ENCODE results near the gene PARPBP. TPM values are rescaled to one million over a fixed set of nuclear protein-coding genes. Genes with fewer than 3 reads are reported as not detected.

Gene PARPBP
- polyA plus RNA-seq, 1 of the 3 experiments (the other 2 are of a cell fraction): 3.1 TPM

GRCh38 chr12:102167821-102168604, 48.0 kb downstream of the PARPBP start:
- CTCF ChIA-PET: no interaction called here

More at GRCh38 chr12:102167821-102168604, 48.0 kb downstream of the PARPBP start:
- Histone ChIP-seq H3K27ac (ENCODE audit: low read depth in 2 of 2, low read length in 1 of 2) (peak overlapping the region in 1 of 2 experiments; percentile 14; a peak in 1 of 4 replicates), H4K20me1 (ENCODE audit: insufficient read depth) (no peaks in the 10 kb centered on the region), H3K9me2 (no peaks in the 10 kb centered on the region), H3K9ac (no peak overlapping the region), H3K4me2 (no peak overlapping the region), H3F3A (replicated peaks; ENCODE audit: insufficient read depth) (peaks cover 4% of the 10 kb centered on the region), H3K4me3 (ENCODE audit: low read depth in 2 of 2, low read length in 1 of 2) (no peak overlapping the region), H3K36me3 (replicated peaks in 1 of 2; ENCODE audit: control insufficient read depth in 1 of 2, insufficient read depth in 2 of 2, low read length in 1 of 2) (peaks cover 5 to 6% of the 10 kb centered on the region in 2 experiments), H3K4me1 (ENCODE audit: control insufficient read depth in 1 of 2, insufficient read depth in 2 of 2, low read depth in 1 of 2, low read length in 1 of 2) (0 out of 4 replicates have a peak, but pooled peaks cover 0 to 9% of the 10 kb centered on the region in 2 experiments), H3K27me3 (ENCODE audit: insufficient read depth) (no peaks in the 10 kb centered on the region), H3K9me3 (no peaks in the 10 kb centered on the region), H2AFZ (ENCODE audit: low read depth) (no peak overlapping the region; the same call in 1 of the 2 replicates), H3K79me2 (ENCODE audit: insufficient read depth) (no peaks in the 10 kb centered on the region)
- DNase-seq: no peak
- TF ChIP-seq ZBTB33 (IDR thresholded peaks at IDR 0.05; ENCODE audit: borderline replicate concordance, low read depth) (no peak), USF1 (IDR thresholded peaks at IDR 0.05; ENCODE audit: borderline replicate concordance, low read depth) (no peak), TEAD4 (IDR thresholded peaks at IDR 0.05; ENCODE audit: borderline replicate concordance, insufficient read depth) (no peak), TAF1 (IDR thresholded peaks at IDR 0.05; ENCODE audit: borderline replicate concordance, low read depth, low read length) (no peak), TCF12 (IDR thresholded peaks at IDR 0.05) (no peak), YY1 (IDR thresholded peaks at IDR 0.05; ENCODE audit: low read depth) (no peak), SIN3A (IDR thresholded peaks at IDR 0.05; ENCODE audit: borderline replicate concordance, low read depth, low read length) (no peak), FOXJ3 (CRISPR knock-in tag; IDR thresholded peaks at IDR 0.05) (no peak), RXRA (IDR thresholded peaks at IDR 0.05; ENCODE audit: borderline replicate concordance, low read depth) (no peak)
- TF ChIP-seq, protein P1, sequence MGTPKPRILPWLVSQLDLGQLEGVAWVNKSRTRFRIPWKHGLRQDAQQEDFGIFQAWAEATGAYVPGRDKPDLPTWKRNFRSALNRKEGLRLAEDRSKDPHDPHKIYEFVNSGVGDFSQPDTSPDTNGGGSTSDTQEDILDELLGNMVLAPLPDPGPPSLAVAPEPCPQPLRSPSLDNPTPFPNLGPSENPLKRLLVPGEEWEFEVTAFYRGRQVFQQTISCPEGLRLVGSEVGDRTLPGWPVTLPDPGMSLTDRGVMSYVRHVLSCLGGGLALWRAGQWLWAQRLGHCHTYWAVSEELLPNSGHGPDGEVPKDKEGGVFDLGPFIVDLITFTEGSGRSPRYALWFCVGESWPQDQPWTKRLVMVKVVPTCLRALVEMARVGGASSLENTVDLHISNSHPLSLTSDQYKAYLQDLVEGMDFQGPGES (IDR thresholded peaks at IDR 0.05; ENCODE audit: low read depth, low read length): no peak
- TF ChIP-seq, protein P2, sequence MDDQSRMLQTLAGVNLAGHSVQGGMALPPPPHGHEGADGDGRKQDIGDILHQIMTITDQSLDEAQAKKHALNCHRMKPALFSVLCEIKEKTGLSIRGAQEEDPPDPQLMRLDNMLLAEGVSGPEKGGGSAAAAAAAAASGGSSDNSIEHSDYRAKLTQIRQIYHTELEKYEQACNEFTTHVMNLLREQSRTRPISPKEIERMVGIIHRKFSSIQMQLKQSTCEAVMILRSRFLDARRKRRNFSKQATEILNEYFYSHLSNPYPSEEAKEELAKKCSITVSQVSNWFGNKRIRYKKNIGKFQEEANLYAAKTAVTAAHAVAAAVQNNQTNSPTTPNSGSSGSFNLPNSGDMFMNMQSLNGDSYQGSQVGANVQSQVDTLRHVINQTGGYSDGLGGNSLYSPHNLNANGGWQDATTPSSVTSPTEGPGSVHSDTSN (IDR thresholded peaks at IDR 0.05): no peak
- POLR2A ChIA-PET: no interaction called here

Data from SK-N-SH (cell line).